A673 (cell line): Measurements from ENCODE around the gene MEGF6. TPM values are rescaled to one million over a fixed set of nuclear protein-coding genes. Genes with fewer than 3 reads are reported as not detected.

Source experiments
- BruUV-seq: library from RNA; stranded (reverse); fragments of 400-500 nt; replicated peaks from 2 replicates; lab custom pipeline; 2021; lab: Mats Ljungman, UMichigan
- CTCF ChIA-PET: fragments of 300-600 bp; sonication (Branson Sonifier 250); formaldehyde crosslinking; loops from one replicate; lab custom pipeline; 2022; ENCODE audit warnings: antibody characterized with exemption; lab: Charles Lee
- POLR2A ChIA-PET: fragments of 300-600 bp; sonication (Branson Sonifier 250); formaldehyde crosslinking; loops from one replicate; lab custom pipeline; 2022; ENCODE audit warnings: antibody characterized with exemption; ENCODE audit not compliant: low non-redundant PET; lab: Charles Lee
- DNase-seq: peaks from one replicate; pipeline ENCODE4 v3.0.0-alpha.2; 2015; ENCODE audit warnings: low spot score
- H3K27ac ChIP-seq: fragments of 200-600 bp; sonication (generic); 2 replicates; pipeline ENCODE4 v1.5.1; 2016; ENCODE audit warnings: mixed run types, low read depth, mild to moderate bottlenecking, mixed read lengths, antibody characterized with exemption, low read length; ENCODE audit not compliant: poor library complexity, severe bottlenecking
- H3K27me3 ChIP-seq: fragments of 200-600 bp; sonication (generic); replicated peaks from 2 replicates; pipeline ENCODE4 v1.6.1; 2017; ENCODE audit warnings: mixed run types, low read depth, mild to moderate bottlenecking, mixed read lengths, antibody characterized with exemption, low read length; ENCODE audit not compliant: insufficient read depth, poor library complexity
- H3K36me3 ChIP-seq: fragments of 200-600 bp; sonication (generic); 2 replicates; pipeline ENCODE4 v1.6.1; 2016; ENCODE audit warnings: mixed run types, mild to moderate bottlenecking, mixed read lengths, antibody characterized with exemption, low read length; ENCODE audit not compliant: insufficient read depth, poor library complexity, severe bottlenecking
- H3K4me1 ChIP-seq: fragments of 200-600 bp; sonication (generic); 2 replicates; pipeline ENCODE4 v1.6.1; 2017; ENCODE audit warnings: mixed run types, mild to moderate bottlenecking, mixed read lengths, antibody characterized with exemption, low read length; ENCODE audit not compliant: insufficient read depth, poor library complexity, severe bottlenecking
- H3K4me3 ChIP-seq: fragments of 200-600 bp; sonication (generic); 2 replicates; pipeline ENCODE4 v1.5.1; 2016; ENCODE audit warnings: low read depth, mixed run types, mild to moderate bottlenecking, mixed read lengths, low read length; ENCODE audit not compliant: poor library complexity, severe bottlenecking
- H3K9me3 ChIP-seq: fragments of 200-600 bp; sonication (generic); 2 replicates; pipeline ENCODE4 v1.6.1; 2016; ENCODE audit warnings: mixed run types, low read depth, mild to moderate bottlenecking, mixed read lengths, antibody characterized with exemption, low read length; ENCODE audit not compliant: poor library complexity, severe bottlenecking
- EZH2 ChIP-seq: fragments of 200-600 bp; sonication (generic); IDR thresholded peaks from 2 replicates; pipeline ENCODE4 v1.6.1; 2017; ENCODE audit warnings: borderline replicate concordance, low read depth, mild to moderate bottlenecking, mixed read lengths, antibody characterized with exemption, low read length; ENCODE audit not compliant: poor library complexity, severe bottlenecking
- intact Hi-C: fragments of 100-400 bp; cut with micrococcal nuclease; formaldehyde crosslinking; loops from one replicate; pipeline ENCODE4 v1.10.0; 2022; ENCODE audit not compliant: unreplicated experiment
- total RNA-seq: library from RNA; stranded (reverse); gene quantifications from 2 replicates; pipeline ENCODE4 v1.2.3, GENCODE V29; 2021
- TF ChIP-seq, protein P1 (sequence below): fragments of 300-800, 200-600 bp; sonication (generic); conservative IDR thresholded peaks from 2 replicates; pipeline ENCODE4 v1.5.1; 2017; ENCODE audit warnings: low read depth, mild to moderate bottlenecking, antibody characterized with exemption, low read length, moderate library complexity, mixed read lengths

Gene MEGF6
- total RNA-seq, 1 experiment from 2014 or later: 2.8 TPM

DNA sequence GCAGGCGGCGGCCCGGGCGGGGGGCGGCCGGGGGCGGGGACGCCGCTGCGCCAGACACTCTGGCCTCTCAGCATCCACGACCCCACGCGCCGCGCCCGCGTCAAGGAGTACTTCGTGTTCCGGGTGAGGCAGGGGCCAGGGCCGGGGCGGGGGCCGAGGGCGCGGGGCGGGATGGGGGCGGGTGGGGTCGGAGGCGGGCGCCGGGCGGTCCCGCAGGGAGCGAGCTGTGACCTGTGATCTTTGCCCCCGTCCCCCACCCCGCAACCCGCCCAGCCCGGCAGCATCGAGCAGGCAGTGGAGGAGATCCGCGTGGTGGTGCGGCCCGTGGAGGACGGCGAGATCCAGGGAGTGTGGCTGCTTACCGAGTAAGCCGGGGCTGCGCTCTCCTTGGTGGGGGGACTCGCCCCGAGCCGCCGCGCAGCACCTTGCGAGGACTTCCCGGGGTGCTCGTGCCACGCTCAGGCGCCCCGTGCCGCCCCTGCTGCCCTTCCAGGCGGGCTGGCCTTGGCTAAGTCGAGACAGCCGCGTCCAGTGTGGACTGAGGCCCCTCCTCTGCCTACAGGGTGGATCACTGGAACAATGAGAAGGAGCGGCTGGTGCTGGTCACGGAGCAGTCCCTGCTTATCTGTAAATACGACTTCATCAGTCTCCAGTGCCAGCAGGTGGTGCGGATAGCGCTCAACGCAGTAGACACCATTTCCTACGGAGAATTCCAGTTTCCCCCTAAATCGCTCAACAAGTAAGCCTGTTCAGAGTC lies 14.0 kb upstream of the MEGF6 start:
- Histone ChIP-seq H3K4me1 (no peaks in the 10 kb centered on the region), H3K36me3 (peaks cover 5% of the 10 kb centered on the region), H3K4me3 (peak overlapping the region; percentile 64), H3K9me3 (no peaks in the 10 kb centered on the region), H3K27me3 (no peaks in the 10 kb centered on the region), H3K27ac (no peak overlapping the region)
- intact Hi-C loops: no loop called here
- DNase-seq: peak; percentile 22
- BruUV-seq: no TSS peak
- TF ChIP-seq, protein P1, sequence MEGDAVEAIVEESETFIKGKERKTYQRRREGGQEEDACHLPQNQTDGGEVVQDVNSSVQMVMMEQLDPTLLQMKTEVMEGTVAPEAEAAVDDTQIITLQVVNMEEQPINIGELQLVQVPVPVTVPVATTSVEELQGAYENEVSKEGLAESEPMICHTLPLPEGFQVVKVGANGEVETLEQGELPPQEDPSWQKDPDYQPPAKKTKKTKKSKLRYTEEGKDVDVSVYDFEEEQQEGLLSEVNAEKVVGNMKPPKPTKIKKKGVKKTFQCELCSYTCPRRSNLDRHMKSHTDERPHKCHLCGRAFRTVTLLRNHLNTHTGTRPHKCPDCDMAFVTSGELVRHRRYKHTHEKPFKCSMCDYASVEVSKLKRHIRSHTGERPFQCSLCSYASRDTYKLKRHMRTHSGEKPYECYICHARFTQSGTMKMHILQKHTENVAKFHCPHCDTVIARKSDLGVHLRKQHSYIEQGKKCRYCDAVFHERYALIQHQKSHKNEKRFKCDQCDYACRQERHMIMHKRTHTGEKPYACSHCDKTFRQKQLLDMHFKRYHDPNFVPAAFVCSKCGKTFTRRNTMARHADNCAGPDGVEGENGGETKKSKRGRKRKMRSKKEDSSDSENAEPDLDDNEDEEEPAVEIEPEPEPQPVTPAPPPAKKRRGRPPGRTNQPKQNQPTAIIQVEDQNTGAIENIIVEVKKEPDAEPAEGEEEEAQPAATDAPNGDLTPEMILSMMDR: no peak
- no peak for TF ChIP-seq EZH2
- POLR2A ChIA-PET: no interaction called here
- CTCF ChIA-PET: no interaction called here

DNA sequence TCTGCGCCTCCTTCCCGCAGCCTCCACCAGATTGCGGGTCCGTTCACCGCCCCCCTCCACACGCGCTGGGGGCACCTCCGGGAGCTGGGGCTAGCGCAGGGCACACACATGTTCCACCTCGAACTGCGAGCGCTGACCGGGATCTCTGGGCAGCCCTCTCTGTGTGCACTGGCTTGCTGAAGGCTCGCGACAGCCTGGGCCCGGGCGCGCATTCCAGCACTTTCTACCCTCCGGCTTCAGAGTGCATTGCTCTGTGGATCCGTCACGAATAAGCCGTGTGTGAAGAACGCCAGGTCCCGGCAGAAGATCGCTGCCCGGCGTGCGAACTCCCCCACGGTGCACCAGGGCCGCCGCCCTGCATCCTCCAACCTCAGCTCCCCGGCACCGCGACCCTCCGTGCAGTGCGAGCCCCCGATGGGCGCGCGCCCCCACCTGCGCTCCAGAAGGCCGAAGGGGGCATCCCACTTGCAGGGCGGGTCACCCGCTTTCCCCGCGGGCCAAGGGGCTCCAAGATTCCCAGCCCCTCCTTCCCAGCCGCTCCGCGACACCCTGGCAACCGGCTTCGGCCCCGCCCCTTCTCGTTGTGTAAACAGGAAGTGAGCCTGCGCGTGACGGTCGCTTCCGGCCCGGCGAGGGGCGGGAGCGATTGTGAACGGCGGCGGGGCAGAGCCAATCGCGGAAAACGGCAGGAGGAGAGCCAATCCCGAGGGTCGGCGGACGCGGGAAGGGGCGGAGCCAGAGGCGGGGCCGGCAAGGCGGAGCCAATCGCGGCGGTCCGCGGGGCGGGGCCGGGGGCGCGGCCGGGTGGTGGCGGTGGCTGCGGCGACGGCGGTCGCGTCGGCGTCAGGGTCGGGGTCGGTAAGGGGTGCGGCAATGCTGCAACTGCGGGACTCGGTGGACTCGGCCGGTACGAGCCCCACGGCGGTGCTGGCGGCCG lies 13.2 kb upstream of the MEGF6 start, which contains the start of gene TPRG1L:
TSS of gene TPRG1L (plus strand) at position 816 of the 937 bp plus-strand sequence. CDS start at position 874, 58 bp downstream.
- intact Hi-C loops: no loop called here
- POLR2A ChIA-PET: no interaction called here

More for the DNA sequence above, 13.2 kb upstream of the MEGF6 start, which contains the start of gene TPRG1L:
- no peaks in the 10 kb centered on the region for H3K27me3 ChIP-seq
- CTCF ChIA-PET: no interaction called here
- H3K4me1 ChIP-seq: no peaks in the 10 kb centered on the region
- H3K9me3 ChIP-seq: no peaks in the 10 kb centered on the region
- H3K27ac ChIP-seq: no peak within 1 kb of the TSS
- peak within 1 kb of the TSS; percentile 64 for H3K4me3 ChIP-seq
- peak; percentile 98 for DNase-seq
- BruUV-seq: no TSS peak
- TF ChIP-seq, protein P1: no peak
- TF ChIP-seq EZH2: no peak
- peaks cover 3% of the 10 kb centered on the region for H3K36me3 ChIP-seq
